Activated T-cell treated with anti-CD3 and anti-CD28 coated beads, Interleukin-2, amount 50 U/mL, for 48 hours (primary cell): ENCODE data around the gene ZNF91.
"Not testable (repeated sequence)": the region's sequence is repeated elsewhere in the genome, so short reads cannot be mapped to it uniquely, and the experiment has no call there.

Source experiments
- DNase-seq, 2 experiments: peaks; one replicate each; pipeline ENCODE4 v3.0.0-alpha.2; 2020

ZNF91 gene

DNA sequence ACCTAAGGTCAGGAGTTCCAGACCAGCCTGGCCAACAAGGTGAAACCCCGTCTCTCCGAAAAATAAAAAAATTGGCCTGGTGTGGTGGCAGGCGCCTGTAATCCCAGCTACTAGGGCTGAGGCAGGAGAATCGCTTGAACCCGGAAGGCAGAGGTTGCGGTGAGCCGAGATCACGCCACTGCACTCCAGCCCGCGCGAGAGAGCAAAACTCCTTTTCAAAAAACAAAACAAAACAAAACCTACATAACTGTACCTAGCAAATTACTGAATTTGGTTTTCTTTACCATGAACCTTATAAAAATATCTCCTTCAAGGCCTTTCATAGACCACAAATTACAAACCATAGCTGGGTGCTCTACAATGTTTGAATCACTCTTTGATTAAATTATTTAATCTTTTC lies 760 bp downstream of the ZNF91 start:
- peak; percentile 52 to 58 for DNase-seq

DNA sequence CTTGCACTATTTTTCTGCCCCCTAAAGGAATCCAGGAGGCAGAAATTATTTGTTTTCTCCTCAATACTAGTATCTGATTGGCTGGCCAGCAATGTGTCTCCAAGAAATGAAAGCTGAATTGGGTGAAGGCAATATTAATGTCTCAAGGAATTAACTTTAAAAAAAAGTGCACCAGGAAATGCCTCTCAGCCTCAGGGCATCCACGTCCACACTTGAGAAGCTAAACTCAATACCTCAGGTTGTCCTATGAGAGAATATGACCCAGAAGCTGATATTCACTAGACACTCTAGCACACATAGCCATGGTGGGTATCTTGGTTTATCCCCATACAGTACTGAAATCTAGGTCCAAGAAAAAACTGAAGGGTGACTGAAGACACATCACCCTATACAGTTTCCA lies 2.1 kb downstream of the ZNF91 start:
- DNase-seq, result no peak

DNA sequence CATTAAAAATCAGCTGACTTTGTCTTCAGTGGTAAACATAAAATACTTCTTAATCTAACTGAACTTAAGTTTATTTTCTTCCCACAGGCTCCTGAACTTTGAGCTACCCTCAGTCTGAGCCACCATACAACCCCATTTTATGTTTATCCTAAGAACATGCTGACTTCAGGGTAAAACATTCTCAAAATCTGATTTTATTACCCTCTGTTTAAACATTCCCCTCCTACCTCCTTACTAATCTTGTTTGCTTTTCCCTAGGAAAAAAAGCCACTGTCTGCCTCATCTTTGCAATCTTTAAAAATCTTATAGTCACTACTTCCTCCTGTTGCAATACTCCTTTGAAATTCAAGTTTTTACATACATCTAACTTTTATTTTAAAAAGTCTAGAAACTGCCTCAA lies 4.0 kb downstream of the ZNF91 start:
- no peak for DNase-seq

DNA sequence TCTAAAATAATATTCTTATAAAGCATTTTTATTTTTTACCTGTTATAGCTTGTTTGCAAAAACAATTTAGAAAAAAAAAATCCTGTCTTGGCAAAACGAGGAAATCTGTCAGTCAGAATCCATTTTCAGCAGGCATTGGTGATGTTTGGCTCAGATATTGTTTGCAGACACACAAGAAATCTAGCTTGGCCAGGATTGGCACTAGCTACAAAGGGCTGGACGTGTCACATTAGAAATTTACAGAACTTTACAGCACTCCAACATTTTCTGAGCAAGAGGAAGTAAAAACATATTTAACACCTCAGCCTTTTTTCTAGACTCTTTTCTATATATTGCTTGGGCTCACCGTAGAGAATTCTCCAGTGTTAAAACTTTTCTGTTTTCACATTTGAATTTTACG lies 9.9 kb downstream of the ZNF91 start:
- no peak for DNase-seq

DNA sequence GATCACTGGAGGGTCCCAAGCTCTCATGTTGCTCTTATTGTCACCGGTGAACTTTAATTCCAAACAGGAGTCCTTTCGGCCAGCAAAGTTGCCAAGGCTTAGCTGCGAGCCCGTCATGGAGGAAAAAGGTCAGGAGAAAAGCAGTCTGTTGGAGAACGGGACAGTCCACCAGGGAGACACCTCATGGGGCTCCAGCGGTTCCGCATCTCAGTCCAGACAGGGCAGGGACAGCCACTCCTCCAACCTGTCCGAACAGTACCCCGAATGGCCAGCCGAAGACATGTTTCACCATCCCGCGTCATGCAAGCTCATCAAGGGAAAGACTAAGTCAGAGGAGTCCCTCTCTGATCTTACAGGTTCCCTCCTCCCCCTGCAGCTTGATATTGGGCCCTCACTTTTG lies 10.4 kb downstream of the ZNF91 start:
- DNase-seq, result no peak

DNA sequence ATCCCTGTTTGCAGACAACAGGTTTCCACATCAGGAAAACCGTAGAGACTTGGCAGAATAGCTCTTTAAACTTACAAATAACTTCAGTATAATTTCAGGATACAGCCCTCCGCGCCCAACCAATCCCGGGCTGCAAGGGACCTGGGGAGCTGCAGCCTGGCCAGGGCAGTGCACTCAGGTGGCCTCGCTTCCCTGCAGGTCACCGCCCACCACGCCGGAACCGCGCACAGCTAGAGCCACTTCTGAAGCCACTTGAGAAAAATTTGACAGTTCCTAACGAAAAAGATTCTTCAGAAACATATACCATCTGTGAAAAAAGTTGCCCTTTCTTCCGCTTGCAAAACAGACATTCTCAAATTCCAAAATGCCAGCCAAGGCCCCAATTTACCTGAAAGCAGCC lies 11.1 kb downstream of the ZNF91 start:
- no peak for DNase-seq

DNA sequence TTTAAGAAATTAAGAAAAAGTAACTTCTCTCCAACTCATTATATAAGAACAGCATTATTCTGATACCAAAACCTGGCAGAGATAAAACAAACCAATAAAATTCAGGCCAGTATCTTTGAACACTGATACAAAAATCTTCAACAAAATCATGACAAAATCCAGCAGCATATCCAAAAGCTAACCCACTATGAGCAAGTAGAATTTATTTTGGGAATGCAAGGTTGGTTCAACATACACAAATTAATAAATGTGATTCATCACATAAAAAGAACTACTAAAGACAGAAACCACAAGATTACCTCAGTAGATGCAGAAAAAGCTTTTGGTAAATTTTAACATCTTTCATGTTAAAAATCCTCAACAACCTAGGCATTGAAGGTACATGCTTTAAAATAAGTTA lies 12.3 kb downstream of the ZNF91 start:
- DNase-seq, result no peak

DNA sequence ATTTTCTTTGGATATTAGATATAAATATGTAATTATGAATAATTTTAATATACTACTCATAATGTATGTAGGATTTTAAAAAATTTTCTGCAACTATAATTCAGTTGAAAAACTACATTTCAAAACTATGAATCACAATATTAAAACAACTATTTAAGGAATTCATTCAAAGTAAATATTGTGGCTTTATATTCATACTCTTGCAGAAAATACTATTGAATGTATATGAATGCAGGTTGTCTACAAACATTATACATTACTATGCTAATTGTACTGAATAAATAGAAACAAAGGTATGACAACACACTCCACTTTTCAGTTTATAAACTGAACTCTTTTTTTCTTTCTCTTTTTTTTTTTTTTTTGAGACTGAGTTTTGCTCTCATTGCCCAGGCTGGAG lies 14.2 kb downstream of the ZNF91 start:
- no peak for DNase-seq

DNA sequence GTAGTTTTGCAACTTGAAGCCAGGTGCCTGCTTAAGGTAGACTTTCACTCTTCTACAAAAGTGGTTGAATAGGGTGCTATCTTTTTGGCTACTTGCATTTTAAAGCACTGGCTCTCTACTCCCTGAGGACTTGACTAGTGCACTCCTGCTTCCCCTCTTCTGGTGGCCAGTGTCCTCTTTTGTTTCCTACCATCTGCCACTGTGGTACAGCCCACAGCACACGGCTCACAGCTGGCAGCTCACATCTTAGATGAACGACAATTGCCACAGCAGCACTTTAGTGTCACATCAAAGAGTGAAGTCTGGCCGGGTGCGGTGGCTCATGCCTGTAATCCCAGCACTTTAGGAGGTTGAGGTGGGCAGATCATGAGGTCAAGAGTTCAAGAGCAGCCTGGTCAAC lies 15.6 kb downstream of the ZNF91 start:
- DNase-seq, result not testable (repeated sequence)

DNA sequence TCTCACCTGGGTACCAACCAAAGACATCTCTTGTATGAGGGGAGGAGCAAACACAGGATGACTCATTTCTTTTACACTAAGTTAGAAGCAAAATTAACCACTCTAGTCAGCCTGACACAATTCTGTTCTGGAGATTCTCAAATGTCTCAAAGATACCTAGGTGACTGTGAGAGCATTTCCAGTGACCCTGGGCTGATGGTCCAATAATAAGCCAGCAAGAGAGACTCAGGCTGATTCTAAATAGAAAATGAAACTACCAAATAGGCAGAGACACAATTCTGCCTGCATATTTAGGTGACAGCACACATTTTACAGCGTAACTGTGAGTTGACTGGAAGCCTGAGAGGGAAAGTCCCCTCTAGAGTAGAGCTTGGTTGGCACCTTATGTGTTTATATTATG lies 16.3 kb downstream of the ZNF91 start:
- DNase-seq, result no peak

DNA sequence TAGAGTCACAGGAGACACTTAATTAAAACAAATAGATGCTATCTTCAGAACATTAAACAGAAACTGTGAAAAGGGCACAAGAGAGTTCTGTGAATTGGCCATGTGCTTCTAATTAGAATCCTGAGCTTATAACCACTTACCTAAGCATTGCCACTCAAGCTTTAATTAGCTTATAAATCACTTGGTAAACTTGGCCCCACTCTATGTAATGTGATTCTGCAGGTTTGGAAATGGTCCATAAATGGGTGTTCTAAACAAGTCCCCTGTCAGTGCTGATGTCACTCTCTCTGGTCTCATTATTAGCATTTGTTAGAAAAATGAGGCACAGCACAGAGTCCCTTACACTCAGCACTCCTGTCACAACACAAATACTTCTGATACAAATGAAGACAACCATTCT lies 18.0 kb downstream of the ZNF91 start:
- no peak for DNase-seq

DNA sequence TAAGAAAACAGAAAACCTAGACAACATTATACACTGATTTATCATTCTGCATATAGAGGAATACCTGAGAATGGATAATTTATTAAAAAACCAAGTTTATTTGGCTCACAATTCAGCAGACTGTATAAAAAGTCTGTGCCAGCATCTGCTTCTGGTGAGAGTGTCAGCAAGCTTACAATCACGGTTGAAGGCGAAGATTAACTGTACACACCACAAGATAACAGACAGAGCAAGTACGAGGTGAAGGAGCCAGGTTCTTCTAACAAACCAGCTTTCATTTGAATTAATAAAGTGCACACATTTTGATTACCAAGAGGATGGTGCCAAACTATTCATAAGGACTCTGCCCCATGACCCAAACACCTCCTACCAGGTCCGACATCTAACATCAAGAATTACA lies 28.8 kb downstream of the ZNF91 start:
- DNase-seq, result no peak

DNA sequence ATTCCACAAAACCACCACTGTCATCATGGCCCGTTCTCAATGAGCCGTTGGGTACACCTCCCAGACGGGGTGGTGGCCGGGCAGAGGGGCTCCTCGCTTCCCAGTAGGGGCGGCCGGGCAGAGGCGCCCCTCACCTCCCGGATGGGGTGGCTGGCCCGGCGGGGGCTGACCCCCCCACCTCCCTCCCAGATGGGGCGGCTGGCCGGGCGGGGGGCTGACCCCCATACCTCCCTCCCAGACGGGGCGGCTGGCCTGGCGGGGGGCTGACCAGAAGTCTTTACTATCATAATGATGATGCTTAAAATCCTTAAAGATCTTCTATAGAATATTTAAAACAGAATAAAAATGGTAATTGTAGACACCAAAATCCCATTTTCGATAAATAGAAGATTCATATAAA lies 29.2 kb downstream of the ZNF91 start:
- DNase-seq, result not testable (repeated sequence)

DNA sequence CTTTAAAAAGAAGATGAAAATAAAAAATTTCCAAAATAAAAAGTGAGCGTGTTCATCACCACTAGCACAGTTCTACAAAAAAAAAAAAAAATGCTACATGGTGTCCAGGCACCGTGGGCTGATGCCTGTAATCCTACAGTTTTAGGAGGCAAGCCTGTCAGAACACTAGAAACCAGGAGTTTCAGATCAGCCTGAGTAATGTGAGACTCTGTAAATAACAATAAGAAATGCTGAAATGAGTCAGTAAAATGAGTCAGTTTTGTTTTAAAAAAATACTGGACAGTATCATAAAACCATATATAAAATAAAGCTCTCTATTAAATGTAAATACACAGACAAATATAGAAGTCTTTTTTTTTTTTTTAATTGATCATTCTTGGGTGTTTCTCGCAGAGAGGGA lies 30.0 kb downstream of the ZNF91 start:
- no peak for DNase-seq

DNA sequence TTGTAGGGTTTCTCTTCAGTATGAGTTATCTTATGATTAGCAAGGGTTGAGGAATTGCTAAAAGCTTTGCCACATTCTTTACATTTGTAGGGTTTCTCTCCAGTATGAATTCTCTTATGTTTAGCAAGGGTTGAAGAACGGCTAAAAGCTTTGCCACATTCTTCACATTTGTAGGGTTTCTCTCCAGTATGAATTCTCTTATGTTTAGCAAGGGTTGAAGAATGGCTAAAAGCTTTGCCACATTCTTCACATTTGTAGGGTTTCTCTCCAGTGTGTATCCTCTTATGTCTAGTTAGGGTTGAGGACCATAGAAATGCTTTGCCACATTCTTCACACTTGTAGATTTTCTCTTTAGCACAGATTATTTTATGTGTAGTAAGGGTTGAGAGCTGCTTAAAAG lies 33.4 kb downstream of the ZNF91 start:
- DNase-seq, result not testable (repeated sequence)

DNA sequence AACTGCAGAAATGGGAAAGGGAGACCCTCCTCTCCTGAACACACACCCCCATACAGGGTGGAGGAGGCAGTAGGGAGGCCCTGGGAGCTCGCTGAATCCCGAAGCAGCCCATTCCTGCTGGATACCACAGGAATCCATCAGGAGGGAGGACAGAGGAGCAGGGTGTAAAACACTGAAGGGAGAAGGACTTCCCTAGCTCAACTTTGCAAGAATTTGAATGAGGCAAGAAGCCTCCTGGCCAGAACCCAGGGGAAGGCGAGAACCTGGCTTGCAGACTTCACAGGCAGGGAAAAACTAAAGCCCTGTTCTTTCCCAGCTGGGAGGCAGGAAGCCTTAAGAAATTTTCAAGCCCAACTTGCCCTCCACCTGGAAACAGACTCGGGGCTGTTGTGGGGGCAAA lies 43.5 kb downstream of the ZNF91 start:
- no peak for DNase-seq

DNA sequence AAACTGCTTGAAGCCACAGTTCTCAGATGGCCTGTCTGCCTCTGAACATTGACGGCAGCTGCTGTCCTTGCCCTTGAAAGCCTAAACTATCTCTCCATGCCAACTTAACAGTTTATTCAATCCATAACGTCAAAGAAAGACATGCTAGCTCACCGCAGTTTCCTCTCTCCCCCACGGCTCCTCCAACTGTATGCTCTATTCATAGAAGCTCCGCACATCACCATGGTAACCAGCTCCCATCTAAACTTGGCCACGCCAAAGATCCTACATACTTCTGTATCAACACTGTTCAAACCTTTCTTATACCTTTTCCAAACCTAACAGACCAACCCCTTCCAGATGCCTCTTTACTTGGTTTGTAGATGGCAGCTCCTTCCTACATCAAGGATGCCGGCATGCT lies 48.6 kb downstream of the ZNF91 start:
- DNase-seq, result no peak

DNA sequence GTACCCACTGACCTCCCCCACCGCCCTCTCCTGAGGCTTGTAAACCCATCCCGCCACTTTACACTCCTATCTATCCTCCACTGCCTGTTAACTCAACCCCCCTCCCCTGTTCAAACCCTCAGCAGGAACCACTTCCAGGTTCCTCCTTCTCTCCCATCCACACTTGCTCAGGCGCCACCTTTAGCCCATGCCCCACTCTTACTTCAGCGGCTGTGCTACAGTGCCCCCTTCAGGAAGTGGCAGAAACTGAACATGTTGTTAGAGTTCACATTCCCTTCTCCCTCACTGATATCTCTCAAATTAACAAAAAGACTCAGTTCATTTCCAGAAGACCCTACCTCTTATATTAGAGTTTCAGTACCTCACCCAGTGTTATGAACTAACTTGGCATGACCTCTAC lies 49.4 kb downstream of the ZNF91 start:
- no peak for DNase-seq

DNA sequence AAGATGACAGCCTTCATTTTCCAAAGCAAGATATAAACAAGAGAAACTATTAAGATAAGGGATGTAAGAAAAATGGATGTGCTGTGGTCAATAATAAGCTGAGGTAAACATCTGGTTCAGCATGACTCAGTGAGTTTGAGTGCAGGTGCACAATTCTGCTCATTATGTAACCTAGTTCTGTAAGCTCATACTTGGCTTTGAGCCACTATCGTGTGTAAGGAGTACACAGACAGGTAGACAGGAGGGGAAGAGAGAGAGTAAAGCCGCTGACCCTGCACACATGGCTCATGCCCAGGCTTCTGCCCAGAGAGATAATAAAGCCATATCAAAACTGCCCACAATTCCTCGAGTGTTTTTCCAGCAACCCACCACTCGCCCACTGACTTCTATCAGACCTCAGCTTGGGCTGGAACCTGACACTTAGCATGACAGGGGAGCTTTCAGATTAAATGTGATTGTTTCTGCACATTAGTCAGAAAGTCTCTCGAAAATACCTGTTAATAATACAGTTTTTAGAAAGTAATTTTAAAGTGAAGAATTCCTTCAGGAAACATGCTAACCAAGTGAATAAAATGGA lies 51.7 kb downstream of the ZNF91 start:
- no peak for DNase-seq

DNA sequence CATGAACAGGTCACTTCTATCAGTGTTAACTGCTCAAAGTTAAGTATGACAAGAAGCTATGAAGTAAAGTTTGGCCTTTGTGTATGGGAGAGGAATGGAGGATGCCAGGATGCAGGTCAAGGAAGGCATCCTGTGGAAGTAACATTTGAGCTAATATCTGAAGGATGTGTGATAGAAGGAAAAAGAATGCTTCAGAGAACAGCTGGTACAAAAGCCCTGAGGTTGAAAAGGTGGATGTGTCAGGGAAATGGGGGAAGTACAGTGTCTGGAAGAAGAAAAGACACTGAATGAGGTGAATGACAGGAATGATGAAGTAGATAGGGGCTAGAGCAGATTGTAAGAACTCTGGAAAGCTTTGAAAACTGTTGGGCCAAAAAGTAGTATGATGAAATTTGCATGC lies 67.1 kb downstream of the ZNF91 start:
- DNase-seq, result no peak

DNA sequence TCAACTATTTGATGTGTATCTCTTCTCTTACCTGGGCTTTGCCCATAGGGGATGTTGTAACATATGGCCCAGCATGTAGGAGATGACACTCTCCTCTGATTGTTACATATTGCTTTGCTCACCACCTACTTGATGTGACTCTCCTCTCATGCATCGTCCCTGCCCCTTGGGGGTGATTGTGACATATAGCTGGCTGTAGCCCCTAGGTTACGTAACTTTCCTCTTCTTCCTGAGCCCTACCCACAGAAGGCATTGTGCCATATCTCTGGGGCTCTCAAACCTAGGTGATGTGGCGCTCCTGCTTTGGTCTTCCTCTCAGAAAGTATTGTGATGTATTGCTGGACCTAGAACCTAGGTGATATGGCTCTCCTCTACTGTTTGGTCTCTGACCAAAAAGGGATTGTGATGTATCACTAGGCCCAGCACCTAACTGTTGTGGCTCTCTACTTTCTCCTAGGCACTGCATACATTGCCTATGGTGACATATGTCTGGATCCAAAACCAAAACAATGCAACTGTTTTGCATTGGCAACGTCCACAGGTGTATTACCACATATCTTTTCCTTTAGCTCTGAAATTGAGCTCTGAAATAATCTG lies 73.2 kb downstream of the ZNF91 start:
- DNase-seq, result no peak

DNA sequence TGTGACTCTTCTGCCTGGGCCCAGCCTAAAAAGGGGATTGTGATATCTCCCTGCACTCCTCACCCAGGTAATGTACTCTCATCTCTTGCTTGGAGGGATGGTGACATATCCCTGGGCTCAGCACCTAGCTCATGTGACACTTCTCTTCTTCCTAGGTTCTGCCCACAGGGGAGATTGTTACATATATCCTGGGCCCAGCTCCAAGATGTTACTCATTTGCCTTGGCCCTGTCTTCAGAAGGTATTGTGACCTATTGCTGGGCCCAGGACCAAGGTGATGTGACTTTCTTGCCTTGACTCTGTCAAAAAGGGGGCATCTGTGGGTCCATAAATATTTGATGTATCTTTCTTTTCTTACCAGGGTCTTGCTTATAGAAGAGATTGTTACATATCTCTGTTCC lies 73.9 kb downstream of the ZNF91 start:
- DNase-seq, result not testable (repeated sequence)

DNA sequence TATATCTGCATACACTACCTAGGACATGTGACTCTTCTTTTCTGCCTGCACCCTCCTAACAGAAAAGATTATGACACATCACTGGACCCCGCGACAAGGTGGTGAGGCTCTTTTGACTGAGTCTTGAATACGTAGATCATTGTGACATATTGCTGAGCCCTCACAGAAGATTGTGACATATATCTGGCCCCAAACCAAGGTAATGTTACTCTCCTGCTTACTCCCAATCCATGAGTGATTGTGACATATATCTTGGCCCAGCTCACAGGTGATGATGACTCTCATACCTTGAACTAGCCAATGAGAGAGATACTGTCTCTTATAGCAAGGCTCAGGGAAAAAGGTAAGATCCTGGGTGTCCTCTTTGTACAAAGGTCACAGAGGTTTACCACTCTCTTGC lies 75.7 kb downstream of the ZNF91 start:
- not testable (repeated sequence) for DNase-seq

DNA sequence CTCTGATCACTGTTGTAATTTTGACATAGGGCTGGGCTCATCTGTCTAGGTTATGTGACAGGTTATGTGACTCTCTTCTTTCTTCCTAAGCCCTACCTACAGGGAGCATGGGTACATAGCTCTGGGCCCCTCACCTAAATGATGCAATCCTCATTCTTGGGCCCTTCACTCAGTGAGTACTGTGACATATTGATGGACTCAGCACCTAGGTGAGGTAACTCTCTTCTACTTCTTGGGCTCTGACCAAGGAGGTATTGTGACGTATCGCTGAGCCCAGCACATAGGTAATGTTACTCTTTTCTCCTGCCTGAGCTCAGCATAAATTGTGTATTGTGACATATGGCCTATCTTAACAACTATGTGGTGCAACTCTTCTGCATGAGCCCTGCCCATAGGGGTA lies 76.3 kb downstream of the ZNF91 start:
- not testable (repeated sequence) for DNase-seq

DNA sequence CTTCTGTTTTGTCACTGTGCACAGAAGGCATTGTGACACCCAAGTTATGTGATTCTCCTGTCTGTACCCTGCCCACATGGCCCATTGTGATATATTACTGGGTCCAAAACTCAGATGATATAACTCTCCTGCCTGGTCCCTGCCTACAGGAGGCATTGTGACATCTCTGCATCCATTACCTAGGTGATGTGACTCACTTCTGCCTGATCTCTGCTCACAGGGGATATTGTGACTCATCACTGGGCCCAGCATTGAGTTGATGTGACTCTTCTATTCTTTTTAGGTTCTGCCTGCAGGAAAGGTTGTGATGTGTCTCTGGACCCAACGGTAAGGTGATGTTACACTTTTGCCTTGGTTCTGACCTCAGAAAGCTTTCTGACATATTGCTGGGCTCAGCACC lies 77.1 kb downstream of the ZNF91 start:
- no peak for DNase-seq

DNA sequence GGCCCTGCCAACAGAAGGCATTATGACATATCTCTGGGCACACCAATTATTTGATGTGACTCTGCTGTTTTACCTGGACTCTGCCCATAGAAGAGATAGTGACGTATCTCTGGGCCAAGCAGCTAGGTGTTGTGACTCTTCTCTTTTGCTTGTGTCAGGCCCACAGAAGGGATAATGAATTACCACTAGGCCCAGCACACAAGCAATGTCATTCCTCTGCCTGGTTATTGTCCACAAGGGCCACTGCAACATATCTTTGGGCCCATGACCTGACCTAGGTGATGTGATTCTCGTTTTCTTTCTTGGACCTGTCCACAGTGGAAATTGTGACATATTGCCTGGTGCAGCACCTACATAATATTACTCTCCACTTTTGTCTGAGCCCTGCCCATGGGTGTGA lies 80.0 kb downstream of the ZNF91 start:
- no peak for DNase-seq
